ENCODE measurements around the gene CFAP54.

DNA sequence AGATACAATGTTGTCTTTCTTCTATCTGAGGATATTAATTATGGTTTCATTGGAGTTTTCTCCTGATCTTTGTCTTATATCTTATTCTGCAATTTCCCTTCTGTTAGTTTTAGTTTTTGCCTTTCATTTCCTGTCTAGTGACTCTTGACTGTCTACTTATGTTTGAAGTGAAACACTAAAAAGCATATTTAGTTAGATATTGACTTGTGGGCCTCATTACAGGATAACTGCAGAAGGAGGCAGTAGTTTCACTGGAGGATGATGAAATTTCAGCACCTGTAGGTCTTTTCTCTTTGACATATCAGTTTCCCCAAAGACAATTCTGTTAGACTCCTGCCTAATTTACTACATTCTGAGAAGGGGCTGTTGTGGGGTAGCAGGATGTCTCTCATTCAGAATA lies 320.1 kb downstream of the CFAP54 start:
- TF ChIP-seq, protein P1, sequence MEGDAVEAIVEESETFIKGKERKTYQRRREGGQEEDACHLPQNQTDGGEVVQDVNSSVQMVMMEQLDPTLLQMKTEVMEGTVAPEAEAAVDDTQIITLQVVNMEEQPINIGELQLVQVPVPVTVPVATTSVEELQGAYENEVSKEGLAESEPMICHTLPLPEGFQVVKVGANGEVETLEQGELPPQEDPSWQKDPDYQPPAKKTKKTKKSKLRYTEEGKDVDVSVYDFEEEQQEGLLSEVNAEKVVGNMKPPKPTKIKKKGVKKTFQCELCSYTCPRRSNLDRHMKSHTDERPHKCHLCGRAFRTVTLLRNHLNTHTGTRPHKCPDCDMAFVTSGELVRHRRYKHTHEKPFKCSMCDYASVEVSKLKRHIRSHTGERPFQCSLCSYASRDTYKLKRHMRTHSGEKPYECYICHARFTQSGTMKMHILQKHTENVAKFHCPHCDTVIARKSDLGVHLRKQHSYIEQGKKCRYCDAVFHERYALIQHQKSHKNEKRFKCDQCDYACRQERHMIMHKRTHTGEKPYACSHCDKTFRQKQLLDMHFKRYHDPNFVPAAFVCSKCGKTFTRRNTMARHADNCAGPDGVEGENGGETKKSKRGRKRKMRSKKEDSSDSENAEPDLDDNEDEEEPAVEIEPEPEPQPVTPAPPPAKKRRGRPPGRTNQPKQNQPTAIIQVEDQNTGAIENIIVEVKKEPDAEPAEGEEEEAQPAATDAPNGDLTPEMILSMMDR (IDR thresholded peaks at IDR 0.05) = no peak
- no peak for TF ChIP-seq EP300 (IDR thresholded peaks at IDR 0.05)
- no peak for TF ChIP-seq POLR2A (IDR thresholded peaks at IDR 0.05)
